GM20431 (cell line): ENCODE data around the gene NIBAN1.
"Not testable (repeated sequence)": the region's sequence is repeated elsewhere in the genome, so short reads cannot be mapped to it uniquely, and the experiment has no call there.

ENCODE experiments used
- in situ Hi-C: fragments of 300-500 bp; cut with MseI, MboI; formaldehyde crosslinking; loops from one replicate; pipeline ENCODE4 v1.15.0; 2020; ENCODE audit warnings: low sequenced_read_pairs; ENCODE audit not compliant: unreplicated experiment

NIBAN1 gene

DNA sequence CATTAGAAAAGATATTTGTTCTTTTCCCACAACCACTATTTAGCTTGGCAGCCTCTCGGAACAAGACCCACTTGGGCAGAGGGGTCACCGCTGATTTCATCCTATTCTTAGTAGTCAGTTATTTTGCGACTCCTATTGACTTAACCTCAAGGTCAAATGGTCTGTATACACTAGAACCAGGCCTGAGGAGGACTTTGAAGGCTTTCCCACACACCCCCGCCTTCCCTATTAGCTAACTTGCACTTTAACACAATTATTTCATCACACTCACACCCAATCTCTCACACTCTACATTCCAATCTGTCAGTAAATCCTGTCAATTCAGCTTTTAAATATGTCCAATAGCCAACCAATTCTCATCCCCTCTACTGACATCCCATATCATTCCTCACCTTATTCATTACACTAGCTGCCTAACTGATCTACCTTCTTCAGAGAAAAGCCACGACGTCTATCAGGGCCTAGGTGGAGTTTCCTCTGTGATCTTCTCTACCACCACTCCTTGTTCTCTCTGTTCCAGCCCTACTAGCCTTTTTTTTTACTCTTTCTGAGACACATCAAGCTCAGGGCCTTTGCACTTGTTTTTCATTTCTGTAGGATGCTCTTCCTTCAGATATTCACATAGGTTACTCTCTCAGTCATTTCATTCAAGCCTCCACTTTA, 1.0 kb upstream of the NIBAN1 start:
- in situ Hi-C loops, result no loop called here

GRCh38 chr1:184974837-184975115, 468 bp upstream of the NIBAN1 start:
- in situ Hi-C loops, result no loop called here

- in situ Hi-C loops, result no loop called here
Measured at GRCh38 chr1:184973272-184974055, 844 bp downstream of the NIBAN1 start.

DNA sequence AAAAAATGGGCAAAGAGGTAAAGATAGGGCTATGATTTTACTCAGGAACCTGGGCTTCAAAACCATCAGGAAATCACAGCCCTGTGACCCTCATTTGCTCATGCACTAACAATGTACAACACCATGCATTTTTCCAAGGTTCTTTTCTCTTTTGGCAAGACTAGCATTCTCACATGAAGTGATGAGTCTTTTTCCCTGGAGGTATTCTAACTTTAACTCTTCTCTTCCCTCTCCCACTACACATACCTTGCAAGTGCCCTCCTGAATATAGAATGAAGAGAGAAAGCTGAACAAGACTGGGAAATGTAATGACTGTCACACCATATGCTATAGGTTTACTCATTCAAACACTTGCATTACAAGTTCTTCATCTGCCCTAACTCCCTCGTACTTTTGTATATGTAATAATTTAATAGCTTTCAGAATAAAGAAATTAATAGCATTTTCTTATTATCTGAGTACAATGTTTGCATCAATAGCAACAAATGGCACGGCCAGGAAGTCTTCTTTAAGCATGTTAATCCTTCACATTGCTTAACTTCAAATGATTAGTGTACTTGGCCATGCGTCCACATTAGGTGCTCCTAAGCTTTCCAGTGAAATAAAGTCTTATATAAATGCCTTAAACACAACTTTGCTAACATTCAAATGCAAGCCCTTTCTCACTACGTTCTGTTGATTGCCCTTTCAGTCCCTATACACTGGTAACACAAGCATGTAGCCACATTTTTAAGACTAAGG, 1.8 kb downstream of the NIBAN1 start:
- in situ Hi-C loops, result no loop called here

DNA sequence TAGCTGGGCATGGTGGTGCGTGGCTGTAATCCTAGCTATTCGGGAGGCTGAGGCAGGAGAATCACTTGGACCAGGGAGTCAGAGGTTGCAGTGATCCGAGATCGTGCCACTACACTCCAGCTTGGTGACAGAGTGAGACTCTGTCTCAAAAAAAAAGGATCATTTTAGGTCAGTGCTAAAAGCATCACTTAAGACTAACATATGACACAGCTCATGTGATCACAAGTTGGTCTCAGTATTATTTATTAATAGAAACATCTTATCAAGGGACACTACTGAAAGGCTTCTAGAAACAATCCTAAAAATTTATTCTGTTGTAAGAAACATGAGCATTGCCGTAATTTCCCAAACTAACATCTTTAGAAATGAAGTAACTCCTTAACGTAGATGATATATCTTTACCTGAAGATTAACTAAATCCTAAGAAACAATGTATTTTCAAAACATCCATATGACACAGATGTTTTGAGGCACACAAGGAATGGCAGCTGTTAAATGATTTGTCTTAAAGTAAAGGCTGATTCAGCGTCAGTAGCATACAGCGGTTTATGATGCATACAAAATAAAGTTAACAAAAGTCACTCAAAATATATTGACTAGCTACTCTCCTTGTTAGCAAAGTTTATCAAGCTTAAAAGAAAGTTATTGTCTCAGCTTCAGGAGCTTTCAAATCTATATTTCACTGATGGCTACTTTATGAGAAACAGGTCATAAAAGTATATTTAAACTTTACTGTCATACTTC, 2.6 kb downstream of the NIBAN1 start:
- in situ Hi-C loops, result no loop called here

DNA sequence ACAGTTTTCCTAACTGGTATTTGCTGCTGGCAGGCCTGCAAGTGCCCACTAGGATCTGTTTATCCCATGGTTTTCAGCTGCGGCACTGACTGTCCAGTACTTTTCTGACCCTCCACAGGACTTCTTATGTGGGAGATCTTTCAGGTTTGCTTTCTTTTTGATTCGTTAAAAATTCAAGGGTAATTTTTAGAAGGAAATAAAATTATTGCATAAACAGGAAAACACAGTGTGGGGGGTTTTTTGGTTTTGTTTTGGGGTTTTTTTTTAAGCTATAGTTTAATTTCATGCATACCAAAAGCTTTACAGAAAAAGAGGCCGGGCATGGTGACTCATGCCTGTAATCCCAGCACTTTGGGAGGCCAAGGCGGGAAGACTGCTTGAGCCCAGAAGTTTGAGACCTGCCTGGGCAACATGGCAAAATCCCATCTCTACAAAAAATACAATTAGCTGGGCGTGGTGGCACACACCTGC, 3.6 kb downstream of the NIBAN1 start:
- in situ Hi-C loops, result no loop called here

DNA sequence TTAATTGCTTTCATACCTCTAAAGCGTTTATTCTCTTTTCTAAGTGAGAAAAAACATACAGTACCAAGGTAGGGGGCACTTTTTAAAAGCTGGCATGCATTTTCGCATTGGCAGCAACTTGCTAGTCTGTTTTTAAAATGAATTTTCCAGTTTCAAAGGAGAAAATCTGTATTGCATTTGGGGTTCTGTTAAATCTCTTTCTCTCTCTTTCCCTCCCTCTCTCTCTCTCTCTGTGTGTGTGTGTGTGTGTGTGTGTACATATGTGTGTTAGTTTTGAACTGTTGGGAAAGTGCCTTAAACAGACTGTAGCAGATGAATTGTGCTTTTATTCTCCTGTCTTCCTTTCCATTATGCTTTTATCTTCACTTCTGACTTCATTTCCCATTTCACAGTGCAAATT, 7.3 kb downstream of the NIBAN1 start:
- in situ Hi-C loops, result no loop called here

GRCh38 chr1:184965944-184966860, 8.1 kb downstream of the NIBAN1 start:
- in situ Hi-C loops, result no loop called here

DNA sequence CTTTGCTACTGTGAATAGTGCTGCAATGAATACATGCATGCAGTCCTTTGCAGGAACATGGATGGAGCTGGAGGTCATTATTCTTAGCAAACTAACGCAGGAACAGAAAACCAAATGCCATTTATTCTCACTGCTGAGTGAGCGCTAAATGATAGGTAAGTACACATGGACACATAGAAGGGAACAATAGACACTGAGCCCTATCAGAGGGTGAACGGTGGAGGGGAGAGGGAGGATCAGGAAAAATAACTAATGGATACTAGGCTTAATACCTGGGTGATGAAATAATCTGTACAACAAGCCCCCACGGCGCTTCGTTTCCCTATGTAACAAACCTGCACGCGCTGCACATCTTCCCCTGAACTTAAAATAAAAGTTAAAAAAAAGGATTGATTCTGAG, 8.9 kb downstream of the NIBAN1 start:
- in situ Hi-C loops, result no loop called here

- in situ Hi-C loops, result no loop called here
Measured at GRCh38 chr1:184959626-184960025, 14.7 kb downstream of the NIBAN1 start.

DNA sequence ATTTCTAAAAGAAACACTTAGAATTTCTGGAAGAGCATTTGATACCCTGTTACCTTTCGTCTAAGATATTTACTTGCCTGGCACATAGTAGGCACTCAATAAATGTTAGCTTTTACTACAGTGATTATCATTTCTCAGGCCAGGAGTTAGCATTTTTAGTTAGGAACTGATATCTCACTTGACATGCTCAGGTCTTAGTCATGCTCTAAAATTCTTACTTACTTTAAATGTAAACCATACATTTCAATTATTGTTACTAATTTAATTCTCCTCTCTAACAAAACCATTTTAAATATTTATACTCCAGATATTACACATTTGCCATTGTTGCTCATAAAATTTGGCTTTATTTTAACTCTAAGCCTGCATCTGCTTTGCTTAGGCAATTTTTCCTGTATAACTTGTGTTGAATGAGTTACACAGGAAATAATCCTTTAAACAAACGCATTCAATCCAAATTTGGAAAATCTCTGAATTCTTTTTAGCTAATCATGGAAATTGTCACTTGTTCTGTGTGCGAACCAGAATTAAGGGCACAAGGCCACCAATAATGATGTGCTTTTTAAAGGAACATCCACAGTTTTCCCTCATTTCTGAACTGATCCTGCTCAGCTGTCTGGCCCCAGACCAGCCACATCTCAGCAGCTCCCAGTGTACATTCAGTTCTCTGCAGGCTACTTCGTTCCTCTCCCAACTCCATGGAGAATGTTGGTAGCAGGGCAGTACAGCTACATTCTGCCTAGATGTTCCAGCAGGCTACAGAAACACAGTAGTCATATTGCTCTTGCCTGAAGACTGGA, 15.6 kb downstream of the NIBAN1 start:
- in situ Hi-C loops, result no loop called here

DNA sequence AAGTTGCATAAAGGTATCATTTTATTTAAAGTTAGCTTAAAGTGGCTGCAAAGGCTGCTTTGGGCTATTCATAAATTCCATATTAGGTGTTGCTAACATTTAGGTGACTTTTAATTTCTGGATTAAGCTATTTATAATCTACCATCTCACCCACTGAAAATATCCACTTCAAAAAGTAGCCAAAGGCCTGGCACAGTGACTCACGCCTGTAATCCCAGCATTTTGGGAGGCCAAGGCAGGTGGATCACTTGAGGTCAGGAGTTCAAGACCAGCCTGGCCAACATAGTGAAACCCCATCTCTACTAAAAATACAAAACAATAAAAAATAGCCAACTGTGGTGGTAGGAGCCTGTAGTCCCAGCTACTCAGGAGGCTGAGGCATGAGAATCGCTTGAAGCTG, 16.4 kb downstream of the NIBAN1 start:
- in situ Hi-C loops, result not testable (repeated sequence)

DNA sequence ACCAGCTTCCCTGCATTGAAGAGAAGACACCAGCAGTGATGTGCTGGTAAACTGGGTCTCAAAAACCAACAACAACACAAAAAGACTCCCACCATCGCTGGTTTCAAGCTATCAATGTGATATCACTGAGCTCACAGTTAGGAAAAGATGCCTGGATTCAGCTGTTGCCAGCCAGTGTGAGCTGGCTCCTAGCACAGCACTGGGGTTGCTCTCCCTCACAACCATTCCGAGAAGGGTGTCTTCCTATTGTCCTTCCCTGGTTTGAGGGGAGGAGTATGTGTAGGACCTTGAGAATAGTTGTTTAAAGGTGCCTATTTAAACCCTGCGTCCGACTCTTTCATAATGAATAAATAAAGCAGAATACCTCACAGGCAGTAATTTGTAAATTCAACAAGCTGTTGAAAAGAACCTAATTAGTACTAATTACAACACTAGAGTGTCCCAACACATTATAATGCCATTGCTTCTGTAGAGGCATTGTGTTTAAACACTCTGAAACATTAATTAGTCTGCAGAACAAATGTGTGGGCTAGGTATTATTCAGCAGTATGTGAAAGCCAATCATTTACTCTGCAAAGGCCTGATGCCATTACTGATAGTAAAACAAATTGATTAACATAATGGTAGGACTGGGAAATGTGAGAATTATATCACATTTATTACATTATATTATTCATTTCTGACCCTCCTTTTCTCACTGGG, 17.2 kb downstream of the NIBAN1 start:
- in situ Hi-C loops, result no loop called here

- in situ Hi-C loops, result no loop called here
Measured at GRCh38 chr1:184954232-184954995, 19.9 kb downstream of the NIBAN1 start.

DNA sequence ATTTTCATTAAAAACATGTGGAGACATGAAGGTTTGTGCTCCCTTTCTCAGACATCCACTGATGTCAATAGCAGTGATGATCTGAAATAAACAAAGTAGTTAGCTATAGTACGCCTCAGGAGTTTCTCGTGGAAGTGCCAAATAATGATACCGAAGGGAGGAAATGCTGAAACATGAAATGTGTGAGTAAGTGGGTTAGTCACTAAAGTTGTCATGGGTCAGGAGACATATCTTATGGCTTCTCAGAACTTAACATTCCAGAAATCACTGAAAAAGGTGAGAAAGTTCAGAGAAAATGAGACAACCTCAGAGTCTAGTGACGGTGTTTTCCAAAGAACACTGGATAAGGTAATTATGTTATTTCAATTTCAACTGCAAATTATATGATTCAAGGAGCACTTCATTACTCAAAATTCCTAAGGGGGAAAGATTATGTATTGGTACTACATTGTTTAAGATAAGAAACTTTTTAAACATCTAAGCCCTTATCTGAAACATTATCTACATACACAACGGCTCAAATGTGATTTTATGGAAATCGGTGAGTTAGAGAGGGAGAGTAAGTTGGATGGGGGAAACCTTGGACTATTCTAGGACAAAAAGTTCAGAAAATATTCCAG, 20.6 kb downstream of the NIBAN1 start:
- in situ Hi-C loops, result no loop called here

- in situ Hi-C loops, result no loop called here
Measured at GRCh38 chr1:184952428-184952827, 21.9 kb downstream of the NIBAN1 start.

GRCh38 chr1:184951788-184952187, 22.5 kb downstream of the NIBAN1 start:
- in situ Hi-C loops, result no loop called here
